Fibroblast of upper back skin (primary cell): ENCODE measurements around the gene PNPT1.

Experiments used
- DNase-seq: peaks from one replicate; pipeline ENCODE4 v3.0.0-alpha.2; 2013

The PNPT1 gene

DNA sequence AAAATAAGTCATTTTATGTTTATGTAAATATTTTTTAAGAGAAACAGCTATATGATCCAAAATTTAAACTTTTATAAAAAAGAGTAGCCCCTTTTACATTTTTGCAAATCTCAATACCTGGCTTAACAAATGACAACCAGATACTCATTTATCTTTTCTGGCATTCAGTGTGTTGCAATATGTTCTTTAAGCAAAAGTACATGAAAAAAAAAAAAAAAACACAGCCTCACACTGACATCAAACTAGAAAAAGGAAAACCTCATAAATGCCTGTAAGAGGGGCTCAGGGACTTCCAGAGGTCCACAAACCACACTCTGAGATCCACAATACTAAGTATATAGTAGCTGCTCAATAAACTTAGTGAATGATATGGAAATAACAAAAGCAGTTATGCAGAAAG, 98.1 kb downstream of the PNPT1 start:
- DNase-seq: no peak

DNA sequence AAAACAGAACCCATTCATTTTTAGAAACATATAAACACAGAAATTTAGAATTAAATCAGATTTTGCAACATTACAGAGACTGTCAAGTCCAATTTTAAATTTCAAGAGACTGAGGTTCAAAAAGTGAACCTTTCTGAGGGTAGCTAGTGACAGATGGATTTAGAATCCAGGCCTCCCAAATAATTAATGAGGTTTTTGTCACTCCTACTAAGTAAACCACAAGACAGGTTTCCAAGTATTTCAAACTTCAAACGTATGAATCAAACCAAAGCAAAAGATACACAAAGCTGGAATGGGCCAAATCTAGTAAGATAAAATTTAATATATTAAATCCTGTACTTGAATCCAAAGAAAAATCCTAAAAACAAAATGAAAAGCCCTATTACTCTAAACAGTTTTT, 101.5 kb downstream of the PNPT1 start:
- DNase-seq: no peak

DNA sequence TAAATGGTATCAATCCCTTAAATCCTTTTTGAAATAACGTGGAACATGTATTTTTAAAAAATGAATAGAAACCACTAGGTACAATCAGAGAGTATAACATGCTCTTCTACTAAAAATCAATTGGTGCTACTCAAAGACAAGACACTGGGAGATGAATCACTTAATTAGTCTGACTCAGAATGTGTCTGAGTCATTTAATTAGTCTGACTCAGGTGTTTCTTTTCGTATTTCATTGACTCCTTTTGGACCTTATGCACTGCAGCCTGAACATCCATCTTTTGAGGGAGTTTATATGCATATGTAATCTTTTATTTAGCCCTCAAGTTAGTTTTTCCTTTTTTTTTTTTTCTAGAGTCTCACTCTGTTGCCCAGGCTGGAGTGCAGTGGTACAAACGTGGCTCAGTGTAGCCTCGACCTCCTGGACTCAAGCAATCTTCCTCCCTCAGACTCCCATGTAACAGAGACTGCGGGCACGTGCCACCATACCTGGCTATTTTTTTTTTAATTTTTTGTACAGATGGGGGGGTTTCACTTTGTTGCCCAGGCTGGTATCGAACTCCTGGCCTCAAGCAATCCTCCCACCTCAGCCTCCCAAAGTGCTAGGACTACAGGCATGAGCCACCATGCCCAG, 102.7 kb downstream of the PNPT1 start:
- peak; percentile 51 for DNase-seq

DNA sequence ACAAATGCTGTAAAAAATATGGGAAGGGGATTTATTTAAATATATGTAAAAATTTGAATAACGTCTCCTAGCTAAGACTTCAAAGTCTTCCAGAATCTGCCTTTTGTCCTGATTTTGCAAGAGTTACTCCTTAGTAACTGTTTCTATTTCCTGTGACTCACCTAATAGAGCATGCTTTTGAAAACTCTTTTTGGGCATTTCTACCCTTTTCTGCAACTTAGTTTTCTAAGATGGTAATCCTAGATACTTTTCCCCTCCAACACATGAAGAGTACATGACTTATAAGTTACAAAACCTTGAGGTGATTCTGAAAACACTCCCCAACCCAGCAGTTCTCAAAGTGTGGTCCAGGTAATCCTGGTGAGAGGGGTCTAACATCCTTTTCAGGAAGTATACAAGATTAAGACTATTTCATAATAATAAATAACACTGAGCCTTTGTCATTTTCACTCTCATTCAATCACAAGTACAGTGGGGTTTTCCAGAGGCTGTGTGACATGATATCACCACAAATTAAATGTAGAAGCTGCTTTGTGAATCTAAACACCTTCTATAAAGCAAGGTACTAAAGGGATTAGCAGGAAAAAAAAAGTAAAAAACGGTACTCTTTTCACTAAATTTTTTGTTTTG, 108.1 kb downstream of the PNPT1 start:
- peak; percentile 52 for DNase-seq
